DMS53 treated with DMSO at 0.1 percent for 48 hours (cell line): ENCODE results near the gene DAW1.
"Not testable (repeated sequence)": the region's sequence is repeated elsewhere in the genome, so short reads cannot be mapped to it uniquely, and the experiment has no call there.

Experiments
- DNase-seq: peaks from one replicate; lab custom pipeline; 2025; ENCODE audit not compliant: unreplicated experiment; lab: John Stamatoyannopoulos, UW

DAW1 gene

DNA sequence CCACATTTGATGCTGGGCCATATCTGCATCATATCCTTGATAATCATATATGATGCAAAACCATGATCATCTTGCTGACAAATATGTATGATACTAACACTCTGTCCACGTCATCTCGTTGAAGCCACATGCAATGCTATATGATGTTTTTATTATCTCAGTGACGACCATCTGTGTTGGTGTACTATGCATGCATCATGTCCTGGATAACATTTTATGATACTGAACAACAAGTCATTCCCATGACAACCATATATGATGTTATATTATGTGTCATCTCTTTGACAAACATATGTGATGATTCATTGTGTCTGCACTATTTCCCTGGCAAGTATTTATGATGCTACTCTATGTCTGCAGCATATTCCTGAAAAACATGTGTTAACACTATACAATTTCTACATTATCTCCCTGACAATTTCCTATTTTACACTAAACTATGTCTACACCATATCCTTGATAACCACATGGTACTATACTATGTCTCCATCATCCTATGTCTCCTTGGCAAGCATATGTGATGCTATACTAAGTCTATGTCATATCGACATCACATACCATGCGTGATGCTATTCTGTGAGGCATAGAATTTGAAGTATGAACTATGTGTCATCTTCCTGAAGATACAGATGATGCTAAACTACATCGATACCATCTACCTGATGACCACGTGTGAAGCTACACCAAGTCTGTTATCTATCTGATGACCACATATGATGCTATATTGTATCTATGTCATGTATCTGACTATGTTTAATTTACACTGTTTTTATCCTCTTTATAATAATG, 37.0 kb downstream of the DAW1 start:
- no peak for DNase-seq

DNA sequence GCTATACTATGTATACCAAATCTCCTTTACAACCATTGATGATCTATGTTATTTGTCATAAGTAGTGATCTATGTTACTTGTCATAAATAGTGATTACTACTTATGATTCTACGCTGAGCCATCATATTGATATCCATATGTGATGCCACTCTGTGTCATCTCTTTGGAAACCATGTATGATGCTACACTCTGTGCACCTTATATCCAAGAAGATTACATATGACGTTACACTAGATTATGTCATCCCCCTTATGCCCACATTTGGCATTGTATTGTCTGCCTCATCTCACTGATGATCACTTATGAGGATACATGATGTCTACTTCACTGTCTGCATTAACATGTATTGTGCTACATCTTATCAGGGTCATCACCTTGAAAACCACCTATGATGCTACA, 42.9 kb downstream of the DAW1 start:
- DNase-seq: no peak

DNA sequence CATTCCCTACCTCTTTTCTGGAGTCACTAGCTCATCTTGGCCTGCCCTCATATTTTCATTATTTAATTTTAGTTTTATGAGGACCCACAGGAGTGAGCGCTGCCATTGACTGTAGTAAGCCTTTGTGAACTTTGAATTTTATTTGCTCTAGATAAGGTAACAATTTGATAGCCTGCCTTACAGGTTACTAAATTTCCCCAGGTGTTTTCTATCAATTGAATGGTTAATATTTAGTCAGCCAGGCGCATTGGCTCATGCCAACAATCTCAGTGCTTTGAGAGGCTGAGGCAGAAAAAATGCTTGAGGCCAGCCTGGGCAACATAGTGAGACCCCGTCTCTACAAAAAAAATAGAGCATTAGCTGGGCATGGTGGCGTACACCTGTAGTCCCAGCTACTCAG, 50.2 kb downstream of the DAW1 start:
- DNase-seq: no peak

DNA sequence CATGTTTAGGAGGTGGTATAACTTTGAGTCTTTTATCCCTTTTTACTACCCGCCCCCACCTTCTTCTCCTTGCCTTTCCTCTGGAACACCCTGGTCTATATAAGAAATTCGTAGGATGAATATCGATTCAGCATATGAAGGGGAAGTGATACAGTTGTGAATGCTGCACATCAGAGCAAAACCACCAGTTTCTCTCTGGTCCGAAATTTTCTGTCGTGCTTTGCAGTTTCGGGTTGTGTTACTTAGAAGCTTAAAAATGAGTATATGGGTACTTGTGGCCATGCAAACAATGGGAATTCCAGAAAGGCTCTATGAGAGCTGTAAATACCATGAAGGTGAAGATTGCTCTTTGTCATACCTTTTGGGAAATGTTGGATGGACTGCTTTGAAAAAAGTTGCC, 60.6 kb downstream of the DAW1 start:
- DNase-seq: no peak

DNA sequence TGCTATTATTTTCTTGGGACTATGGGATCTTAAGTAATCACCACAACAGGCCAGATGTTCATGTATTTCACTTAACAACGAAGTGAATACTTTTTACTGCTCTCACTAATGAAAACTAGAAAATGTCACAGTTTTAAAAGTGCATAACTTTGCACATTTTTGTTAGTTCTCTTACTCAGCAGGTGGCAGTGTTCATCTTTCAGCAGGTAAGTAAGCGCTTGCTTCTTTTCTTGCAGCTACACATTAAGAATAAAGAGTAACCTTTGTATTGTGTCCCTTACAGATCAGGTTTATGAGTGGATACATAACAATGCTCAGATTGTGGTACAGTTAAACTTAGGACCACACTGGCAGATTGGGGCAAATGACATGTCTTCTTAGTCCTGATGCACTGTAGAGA, 61.0 kb downstream of the DAW1 start:
- DNase-seq: no peak

DNA sequence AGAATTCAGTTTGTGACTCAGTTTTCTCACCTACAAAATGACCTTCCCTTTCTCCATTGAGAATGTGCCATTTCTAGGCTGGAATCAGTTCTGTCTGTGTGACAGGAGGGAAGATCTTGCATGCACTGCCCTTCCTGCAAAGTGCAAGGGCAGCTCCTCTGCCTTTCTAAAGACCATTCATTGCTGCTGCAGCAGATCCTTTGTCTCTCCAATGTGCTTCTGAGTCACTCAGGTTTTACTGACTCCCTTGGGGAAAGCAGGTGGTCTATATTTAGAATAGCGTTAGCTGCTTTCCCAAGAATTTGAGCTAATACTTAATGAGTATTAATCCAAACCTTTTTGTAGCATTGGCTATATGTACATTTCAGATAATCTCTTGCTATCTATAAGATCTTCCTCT, 62.5 kb downstream of the DAW1 start:
- no peak for DNase-seq

DNA sequence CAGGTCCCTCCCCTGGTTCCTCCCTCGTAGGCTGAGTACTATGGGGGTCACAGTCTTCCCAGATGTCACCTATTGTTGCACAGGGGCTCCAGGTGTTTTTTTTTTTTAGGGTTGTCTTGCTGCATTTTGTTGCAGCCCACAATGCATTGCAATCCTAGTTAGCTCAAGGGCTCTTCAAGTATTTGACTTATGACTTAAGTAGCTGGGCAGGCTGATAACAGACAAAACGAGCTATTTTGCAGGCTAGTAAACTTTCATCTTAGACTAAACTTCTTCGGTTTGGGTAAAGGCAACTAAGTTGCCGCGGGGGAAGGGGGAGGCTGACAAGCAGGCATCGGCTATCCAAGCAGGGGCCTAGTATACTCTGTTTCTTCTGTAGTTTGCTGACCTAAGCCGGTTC, 64.8 kb downstream of the DAW1 start:
- DNase-seq: not testable (repeated sequence)

DNA sequence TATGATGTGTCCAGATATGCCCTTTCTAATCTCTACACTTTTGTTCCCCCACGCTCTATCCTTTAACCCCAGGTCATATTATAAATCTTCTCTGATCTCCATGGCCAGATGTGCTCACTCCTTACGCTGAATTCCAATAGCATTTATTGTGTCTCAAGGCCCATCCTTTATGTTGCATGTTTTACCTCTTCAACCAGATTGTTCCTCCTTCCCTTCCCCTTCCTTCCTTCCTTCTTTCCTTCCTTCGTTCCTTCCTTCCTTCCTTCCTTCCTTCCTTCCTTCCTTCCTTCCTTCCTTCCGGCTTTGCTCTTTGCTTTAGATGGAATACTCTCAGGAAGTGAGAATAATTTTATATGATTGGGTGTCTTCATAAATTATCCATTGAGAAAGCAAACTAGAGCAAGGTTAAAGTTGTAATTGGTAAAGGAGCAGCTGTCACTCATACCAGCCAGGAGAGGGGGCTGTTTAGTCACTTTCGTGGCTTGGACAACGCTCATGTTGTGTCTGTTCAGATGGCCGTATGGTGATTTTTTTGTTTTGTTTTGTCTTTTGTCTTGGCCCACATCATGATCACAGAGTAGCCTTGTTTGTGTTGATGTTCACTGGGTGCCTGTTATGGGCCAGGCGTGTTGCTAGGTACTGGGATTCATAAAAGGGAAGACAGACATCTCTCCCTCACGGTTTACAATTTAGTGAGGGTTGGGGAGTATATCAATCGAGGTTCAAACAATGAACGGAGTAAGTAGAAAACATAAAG, 68.0 kb downstream of the DAW1 start:
- no peak for DNase-seq

DNA sequence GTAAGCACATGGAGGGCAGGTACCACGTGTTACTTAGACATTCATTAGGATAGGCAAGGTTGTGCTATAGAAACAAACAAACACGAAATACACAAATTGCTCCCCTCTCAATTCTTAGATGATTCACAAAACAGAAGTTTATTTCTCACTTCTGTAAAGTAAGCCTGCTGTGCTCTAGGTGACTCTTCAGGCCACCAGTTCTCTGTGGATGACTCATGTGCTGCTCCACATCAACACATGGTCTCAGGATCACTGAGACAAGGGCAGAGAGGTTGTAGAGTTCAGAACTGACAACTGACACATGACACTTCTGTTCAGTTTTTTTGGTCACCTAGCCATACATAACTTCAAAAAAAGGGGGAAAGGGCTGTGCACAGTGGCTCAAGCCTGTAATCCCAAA, 70.6 kb downstream of the DAW1 start:
- DNase-seq: no peak

DNA sequence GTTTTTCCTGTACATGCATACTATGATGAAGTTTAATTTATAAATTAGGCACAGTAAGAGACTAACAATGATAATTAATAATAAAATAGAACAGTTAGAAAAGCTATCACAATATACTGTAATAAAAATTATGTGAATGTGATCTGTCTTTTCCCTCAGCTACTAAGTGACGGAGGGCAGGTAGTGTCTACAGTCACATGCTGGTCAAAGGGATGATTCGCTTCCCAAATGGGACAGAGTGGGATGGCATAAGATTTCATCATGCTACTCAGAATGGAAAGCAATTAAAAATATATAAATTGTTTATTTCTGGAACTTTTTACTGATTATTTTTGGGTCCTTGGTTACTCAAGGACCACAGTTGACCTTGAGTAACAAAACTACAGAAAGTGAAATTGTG, 71.5 kb downstream of the DAW1 start:
- DNase-seq: no peak

DNA sequence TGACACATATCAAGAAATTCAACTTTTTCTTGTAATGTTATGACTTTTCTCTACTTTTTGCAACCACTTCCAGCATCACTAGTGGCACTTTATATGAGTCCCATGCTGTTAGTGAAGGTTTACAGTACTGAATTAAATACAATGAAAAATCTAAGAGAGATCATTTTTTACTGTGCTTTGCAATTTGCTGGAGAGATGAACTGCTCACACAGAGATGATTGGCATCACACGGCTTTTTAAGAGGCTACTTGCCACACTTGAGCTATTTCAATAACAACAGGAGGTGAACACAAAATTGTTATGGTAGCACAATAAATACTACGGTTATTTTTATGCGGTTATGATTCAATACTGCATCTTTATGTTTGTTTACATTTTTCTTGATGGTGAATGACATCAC, 88.9 kb downstream of the DAW1 start:
- no peak for DNase-seq

DNA sequence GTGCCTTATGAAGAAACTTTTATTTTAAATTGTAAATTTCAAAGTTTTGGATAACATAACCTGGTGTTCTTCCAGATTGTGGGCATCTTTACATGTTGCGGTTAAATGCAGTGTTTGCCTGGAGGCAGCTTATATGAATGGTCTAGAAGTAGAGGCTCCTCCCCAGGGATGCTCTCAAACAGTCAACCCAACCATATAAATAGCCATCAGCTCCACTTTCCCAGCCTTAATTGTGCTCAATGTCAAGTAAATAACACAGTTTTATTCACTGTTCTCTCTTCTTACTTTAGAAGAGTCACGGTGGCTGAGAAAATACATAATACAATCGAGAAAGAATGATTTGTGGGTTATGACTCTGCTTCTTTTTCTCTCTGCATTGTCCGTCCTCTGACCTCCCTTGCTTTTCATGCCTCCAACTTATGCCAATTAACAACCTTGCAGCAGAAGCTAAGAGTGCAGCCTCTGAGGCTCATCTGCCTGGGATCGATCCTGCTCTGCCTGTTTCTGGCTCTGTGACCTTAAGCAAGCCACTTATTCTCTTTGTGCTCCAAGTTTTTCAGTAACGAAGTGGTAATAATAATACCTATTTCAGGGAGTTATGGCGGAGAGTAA, 100.3 kb downstream of the DAW1 start:
- no peak for DNase-seq

DNA sequence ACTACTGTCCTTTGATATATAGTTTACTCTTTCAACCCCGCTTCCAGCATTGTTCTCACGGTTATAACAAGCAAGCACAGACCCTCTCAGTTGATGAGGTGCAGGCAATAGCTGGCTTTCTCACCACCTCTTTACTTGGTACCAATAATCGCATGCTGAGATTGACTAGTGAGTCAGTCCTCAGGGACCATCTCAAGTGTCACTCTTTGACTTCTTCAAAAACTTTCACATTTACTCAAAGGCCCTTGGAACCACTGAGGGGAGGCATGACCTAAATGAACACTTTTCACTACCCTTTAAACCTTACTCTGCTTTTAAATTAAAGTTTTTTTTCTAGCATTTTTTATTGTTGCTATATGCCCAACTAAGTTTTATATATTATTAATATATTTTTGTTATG, 101.8 kb downstream of the DAW1 start:
- no peak for DNase-seq
